ENCODE results near the gene MARK3. TPM values are rescaled to one million over a fixed set of nuclear protein-coding genes. Genes with fewer than 3 reads are reported as not detected.
"Not testable (repeated sequence)": the region's sequence is repeated elsewhere in the genome, so short reads cannot be mapped to it uniquely, and the experiment has no call there.

Gene MARK3
- total RNA-seq, 1 donor from 2014 or later = 146 TPM

DNA sequence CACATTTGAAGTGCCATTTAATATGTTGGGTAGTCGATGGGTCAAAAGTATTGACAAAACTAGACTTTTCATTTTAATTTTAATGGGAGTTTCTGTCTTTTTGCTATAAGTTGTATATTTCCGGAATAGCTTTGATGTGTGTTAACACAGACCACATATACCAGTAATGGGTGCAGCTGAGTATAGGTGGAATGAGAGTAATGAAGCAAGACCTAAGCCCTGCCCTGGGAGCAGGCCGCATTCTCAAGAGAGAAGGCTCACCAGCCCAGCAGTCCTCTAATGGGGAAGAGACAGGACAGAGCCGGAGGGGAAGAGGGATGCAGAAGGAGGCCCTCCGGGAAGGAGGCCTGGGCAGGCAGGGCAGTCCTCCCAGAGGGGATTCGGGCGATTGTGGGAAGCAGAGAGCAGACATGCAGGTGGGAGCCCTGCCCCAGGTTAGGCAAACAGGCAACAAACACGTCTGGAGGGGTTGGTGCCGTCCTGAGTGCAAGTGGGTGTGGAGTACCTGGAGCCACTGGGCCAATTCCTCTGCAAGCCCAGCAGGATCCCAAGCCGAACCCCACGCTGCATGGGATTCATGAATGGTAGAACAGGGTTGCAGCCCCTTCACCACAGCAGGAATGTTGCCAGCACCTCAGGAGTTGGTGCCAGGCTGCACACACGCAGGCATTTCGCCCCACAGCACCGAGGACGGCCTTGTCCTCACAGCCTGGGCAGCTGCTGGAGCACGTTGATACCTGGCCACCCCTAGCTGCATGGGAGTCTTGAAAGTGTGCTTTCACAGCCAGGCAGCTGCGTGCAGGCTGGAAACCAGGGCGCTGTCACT is 129.6 kb downstream of the MARK3 start:
- DNase-seq = no peak

DNA sequence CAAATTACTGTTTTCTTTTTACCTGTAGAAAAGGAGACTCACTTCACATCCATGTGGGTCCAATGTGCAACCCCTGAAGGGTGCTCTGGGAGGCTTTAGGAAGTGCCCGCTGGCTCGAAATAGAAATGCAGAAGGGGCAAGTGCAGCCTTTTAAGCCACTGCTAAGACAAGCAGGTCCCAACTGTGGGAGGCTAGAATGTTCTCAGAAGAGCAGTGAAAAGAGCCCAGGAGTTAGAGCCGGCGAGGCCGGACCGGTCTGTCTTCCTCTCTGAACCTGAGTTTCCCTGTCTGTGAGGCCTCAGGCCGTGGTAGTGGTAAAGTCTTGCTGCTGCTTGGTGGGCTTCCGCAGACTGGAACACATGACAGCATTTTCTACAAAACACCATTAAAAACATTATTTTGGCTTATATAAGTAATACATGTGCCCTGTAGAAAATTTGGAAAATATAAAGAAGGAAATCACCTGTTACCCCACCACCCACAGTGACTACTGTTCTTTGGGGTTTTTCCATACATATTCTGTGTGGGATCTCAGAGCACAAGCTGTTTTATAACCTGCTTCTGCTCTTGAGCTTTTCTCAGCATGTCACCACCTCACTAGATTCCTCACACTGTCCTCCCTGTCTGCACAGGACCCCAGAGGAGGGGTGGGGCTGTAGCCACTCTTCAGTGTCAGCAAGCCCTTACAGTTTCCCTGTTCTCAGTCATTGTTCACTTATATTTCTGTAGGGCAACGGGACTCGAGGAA is 131.4 kb downstream of the MARK3 start:
- no peak for DNase-seq

DNA sequence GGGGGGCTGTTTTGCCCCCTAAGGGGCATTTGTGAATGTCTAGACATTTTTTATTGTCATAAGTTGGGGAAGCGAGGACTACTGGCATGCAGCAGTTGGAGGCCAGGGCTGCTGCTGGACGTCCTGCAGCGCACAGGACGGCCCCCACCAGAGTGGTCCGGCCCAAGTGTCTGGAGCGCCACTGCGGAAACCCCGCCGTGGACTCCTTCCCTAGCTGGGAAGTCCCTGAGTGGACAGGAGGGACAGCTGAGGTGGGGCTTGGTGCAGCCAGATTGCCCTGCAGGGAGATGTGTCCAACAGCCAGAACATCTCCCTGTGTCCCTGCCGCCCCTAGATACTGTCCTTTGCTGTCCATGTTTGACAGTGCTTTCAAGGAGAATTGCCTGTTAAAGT is 132.0 kb downstream of the MARK3 start:
- no peak for DNase-seq

DNA sequence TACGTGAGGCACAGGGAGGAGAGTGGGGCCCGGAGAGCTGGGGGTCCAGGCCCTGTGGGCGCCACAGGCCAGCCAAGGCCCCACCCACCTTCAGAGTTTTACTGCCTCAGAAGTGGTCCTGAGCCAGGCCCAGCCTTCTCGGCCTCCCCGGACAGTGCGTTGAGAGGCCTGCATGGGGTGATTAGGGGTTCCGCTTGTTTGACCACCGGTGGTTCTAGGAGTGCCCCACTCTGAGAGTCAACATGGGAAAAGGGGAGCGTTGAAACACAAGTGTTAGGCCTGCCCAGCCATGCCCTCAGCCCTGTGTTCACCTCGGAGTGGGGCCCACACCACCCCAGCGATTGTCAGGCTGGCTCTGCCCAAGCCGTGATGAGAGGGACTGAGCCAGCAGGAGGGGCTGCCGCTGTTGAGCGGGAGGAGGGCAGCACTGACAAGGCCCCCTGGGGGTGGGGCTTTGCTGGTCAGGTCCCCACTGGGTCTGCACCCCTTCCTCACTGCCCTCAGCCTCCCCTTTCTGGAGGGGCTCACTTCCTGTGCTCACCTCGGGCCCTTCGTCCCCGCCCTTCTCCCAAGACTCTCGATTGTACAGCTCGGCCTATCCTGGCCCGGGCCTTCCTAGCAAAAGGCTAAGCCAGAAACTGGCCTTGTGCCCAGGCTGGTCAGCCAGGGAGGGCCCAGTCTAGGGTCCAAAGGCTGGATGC is 132.7 kb downstream of the MARK3 start:
- DNase-seq = no peak

DNA sequence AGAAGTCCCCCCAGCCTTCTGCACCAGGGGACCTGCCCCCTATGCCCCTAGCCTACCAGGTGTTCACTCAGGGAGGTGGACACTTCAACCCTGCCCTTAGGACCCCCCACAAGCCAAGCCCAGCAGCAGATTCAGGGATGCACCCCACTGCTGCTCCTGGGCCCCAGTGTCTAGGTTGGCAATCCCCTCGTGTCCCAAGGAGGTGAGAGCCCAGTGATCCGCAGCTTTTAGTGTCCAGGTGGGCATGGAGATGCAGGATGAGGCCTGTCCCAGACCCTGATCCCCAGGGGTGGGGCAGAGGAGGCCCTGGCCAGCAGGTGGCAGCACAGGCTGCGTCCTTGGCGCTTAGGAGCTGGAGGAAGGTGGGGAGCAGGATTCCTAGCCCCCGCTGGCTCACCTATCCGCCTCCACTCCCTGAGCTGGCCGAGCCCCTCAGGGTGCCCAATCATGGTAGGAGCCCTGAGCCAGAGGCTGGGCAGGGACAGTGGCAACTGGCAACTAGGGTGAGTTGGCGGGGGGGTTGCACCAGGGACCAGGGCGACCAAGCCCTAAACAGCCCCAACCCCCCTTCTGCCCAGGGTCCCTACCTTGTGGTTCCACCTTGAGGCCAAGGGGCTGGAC is 133.3 kb downstream of the MARK3 start:
- DNase-seq = no peak

DNA sequence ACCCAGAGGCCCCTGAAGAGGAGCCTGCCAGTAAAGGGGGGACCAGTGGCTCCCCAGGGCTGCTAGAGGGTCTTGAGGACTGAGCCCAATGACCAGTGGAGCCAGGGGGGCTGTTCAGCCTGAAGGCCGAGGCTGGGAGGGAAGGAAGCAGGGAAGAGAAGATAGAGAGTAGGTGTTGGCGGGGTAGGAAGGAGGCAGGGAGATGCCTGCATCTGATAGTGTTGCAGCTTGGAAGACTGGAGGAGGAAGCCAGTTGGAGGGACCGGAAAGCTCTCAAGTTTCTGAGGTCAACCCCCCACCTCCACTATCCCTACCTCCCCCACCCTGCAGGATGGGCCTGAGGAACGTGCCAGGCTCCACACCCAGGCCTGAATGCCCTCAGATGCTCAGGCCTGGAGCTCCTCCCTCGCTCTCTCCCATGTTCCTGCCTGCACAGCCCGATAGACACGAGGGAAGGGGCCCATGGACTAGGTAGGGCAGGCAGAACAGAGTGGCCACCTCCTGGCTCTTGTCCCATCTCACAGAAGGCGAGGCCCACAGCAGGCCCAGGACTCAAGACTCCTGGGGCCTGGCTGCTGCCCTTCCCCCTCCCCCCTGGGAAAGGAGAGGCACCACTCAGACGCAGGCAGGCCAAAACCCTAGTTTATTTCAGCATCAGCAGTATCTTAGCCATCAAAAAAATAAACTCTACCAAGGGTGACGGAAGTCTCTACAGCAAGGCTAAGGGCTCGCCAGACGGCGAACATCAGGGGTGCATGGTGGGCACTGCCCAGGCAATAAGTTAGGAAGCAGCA is 134.0 kb downstream of the MARK3 start:
- no peak for DNase-seq

DNA sequence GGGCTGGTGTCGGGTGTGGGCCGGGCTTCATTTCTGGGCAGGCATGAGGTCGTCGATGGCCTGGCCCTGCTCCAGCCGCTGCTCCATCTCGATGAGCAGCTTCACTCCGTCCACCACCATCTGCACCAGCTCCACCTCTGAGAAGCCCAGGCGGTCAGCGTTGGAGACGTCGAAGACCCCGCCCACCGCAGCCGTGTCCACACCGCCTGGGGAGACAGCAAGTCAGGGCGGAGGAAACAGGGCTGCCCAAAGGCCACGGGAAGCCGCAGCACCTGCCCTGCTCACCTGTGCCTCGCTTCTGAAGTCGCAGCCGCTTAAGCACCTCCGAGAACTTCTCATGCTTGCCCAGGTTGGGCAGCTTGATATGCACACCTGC is 134.6 kb downstream of the MARK3 start:
- no peak for DNase-seq

DNA sequence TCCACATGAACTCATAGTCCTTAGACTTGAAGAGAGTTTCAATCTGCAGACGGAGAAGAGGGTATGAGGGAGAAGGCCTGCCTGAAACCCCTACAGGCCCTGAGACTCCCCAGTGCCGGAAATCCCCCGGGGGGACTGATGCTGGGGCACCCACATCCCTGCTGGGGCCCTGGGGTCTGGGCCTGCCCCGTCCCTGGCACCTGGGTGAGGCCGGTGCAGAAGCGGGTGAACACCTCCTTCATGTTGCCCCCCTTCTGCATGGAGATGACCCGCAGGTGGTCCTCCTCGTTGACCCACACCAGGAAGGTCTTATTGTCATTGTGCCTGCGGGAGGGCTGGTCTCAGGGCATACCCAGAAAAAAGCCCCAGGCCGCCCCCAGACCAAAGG is 135.0 kb downstream of the MARK3 start:
- no peak for DNase-seq

DNA sequence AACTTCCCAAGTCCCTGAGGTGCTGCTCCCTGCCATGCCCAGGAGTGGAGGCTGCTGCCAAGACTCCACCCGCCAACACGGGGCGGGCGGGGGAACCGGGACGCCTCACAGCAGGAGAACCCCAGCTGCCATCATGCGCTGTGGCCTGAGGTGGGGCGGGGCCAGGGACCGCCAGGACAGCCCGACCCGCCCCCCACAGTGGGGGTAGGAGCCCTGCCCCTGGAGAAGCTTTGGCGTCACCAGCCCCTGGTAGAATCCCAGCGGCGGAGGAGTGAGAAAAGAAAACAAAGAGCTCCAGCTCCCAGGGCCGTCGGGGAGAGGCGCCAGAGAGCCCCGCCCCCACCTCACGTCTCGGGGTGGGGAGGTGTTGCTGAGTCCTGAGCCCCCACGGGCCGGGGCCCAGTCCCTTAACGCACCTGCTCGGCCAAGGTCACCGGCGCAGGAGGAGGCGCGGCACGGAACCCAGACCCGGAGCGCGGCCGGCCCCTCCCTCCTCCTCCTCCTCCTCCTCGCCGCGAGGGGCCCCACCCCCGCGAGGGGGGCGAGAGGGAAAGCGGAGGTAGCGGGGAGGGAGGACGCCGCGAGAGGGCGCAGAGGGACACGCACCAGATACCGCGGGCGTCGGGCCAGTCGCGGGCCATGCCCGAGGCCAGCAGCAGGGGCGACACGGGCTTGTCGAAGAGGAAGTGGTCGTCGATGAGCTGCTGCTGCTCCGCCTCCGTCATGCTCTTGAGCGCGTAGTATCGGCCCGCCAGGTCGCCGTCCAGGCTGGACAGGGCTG is 135.6 kb downstream of the MARK3 start:
- no peak for DNase-seq

DNA sequence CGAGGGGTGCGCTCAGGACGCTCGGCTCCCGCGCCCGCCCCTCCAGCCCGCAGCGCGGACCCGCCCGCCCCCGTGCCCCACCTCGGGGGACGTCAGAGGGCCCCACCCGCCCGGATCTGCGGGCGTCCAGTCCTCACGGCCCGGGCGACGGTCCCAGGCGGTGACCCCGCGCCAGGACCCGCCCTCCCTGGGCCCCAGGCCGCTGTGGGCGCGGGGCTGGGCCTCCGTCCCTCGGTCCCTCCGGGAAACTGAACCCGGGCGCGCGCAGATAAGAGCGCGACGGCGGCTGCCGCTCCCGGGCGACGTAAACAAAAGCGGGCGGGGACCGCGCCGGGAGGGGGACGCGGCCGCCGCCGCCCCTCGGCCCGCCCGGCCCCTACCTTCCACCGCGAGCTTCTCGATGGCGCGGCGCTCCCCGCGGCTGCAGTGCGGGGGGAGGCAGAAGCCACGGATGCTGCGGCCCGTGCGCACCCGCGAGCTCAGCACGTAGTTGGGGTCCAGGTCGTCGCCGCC is 136.3 kb downstream of the MARK3 start:
- DNase-seq = no peak

DNA sequence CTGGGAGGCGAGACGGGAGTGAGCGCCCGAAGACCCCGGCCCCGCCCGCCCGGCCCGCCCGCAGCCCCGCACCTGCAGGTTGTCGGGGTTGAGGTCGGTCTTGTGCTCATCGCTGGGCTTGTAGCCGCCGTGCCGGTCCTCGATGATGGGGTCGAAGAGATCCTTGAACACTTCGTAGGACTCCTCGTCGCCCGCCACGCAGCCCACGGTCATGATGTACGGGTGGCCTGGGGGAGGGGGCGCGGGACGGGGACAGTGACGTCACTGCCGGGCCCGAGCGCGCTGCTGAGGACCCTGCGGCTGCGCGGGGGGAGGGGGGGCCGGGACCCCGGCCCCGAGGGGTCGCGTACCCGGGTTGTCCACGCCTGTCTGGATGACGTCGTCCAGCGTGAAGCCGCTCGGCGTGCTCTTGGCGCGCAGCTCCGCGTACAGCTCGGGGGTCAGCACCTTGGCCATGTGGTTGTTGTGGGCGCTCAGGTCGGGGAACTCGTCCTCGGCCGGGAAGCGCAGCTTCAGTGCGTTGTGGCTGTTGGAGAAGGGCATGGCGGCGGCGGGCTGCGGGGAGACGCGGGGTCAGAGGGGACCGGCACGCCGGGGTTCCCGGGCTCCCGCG is 136.8 kb downstream of the MARK3 start:
- DNase-seq = no peak

DNA sequence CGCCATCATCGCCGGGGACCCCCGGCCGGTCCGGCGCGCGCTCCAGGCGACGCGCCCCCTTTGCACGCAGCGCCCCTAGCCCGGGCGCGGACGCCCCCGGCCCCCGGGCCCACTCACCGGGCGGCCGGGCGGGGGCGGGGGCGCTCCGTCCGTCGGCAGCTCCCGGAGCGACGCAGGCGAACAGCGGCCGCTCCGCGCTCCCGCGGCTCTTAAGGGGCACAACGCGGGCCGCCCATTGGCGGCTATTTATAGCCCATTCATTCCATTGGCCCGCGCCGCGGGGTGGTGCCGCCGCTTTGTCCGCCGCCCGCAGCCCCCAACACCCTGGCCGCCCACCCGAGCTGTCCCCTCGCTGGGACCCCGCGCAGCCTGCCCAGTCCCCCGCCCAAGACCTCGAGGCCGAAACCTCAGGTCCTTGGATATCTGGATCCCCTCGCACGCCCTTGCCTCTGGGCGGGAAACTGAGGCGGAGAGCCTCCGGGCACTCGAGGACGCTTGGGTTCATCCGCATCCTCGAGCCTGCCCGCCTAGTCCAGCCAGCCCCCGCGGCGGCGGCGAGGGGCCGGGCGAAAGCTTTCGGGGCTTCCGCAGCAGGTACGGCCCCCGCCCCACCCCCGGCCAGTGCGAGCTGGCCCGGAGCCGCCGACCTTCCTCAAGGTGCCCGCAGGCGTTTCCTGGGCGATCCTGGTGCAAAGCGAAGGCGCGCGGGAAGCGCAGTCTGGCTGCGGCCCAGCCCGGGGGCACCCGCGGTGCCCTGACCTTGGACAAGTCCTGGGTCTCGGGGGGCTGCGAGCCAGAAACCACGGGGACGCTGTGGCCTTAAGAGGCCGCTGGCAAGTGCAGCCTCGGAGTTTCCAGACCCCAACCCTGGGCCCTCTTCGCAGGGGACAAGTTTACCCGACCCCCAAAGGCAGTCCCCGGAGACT is 137.7 kb downstream of the MARK3 start, which contains the start of gene CKB:
TSS of gene CKB (minus strand) at position 182 of the 926 bp plus-strand sequence. CDS start 337 bp downstream, outside the sequence.
- peak; percentile 43 for DNase-seq

DNA sequence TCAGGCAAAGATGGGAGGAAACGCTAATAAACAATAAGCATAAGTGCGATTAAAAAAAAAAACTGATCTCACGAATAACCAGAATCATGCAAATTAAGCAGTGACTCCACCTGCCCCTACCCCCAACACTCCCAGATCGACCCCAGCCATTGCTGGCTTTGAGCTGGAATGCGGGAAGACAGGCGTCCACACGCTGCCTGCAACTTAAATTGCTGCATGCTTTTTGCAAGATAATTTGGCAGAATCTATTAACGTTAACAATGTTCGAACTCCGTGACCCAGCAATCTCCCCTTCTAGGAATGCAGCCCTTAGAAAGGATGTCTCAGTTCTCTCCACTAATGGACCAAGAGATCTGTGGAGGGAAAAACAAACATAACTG is 138.3 kb downstream of the MARK3 start:
- DNase-seq = no peak

DNA sequence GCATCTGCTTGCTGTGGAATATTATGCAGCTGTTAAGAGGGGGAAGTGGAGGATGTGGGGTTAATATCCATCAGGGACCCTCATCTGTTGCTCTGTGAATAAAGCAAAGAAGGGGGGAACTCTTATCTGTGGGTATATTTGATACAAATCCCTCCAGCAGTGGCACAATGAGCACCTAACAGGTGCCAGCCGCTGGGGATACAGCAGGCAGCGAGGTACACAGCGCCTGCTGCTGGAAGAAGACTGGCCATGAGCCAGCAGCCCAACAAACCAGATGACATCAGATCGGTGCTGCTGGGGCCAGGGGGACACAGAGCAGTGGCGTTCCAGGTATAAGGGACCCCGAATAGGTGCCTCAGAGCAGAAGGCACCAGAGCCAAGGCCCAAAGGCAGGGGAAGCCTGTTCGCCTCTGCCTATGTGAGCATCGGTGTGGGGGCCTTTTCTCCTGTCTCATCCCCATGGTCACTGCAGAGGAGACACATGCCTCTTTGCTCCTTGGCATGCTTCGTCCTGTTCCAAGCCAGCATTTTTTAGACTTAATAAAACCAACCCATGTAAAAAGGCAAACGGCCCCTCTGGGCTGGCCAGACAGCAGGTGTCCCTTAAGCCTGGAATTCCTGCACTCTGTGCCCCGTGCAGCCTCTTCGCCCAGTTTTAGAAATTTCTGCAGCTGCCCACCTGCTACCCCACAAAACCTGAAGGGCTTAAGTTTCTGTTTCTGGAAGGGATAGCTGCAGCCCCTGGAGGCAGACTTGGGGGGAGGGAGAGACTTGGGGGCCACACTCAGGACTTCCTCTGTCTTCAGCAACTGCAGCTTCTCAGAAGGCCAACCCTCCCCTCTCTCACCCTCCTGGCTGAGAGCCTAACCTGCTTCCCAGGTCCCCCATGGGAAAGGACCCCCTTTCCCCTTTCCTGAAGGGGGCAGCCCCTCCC is 139.1 kb downstream of the MARK3 start:
- DNase-seq = no peak

DNA sequence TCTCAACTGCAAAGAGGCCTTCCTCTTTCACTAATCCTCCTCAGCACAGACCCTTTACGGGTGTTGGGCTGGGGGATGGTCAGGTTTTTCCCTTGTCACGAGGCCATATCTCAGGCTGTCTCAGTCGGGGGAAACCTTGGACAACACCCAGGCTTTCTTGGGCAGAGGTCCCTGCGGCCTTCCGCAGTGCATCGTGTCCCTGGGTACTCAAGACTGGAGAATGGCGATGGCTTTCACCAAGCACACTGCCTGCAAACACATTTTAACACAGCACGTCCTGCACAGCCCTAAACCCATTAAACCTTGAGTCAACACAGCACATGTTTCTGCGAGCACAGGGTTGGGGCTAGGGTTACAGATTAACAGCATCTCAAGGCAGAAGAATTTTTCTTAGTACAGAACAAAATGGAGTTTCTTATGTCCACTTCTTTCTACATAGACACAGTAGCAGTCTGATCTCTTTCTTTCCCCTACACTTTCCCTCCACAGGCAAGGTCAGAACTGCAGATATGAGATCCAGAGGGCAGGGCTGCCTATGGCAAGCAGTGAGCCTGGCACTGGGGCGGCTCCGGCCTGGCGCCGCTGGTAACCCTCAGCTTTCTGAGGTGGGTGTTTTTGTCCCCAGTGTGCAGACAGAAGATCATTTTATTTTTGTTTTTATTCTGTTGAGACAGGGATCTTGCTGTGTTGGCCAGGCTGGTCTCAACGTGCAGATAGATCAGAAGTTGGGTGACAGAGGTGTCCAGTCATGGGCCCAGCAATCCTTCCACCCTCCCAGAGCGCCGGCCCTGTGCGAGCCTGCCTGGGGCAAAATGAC is 140.4 kb downstream of the MARK3 start:
- DNase-seq = not testable (repeated sequence)

DNA sequence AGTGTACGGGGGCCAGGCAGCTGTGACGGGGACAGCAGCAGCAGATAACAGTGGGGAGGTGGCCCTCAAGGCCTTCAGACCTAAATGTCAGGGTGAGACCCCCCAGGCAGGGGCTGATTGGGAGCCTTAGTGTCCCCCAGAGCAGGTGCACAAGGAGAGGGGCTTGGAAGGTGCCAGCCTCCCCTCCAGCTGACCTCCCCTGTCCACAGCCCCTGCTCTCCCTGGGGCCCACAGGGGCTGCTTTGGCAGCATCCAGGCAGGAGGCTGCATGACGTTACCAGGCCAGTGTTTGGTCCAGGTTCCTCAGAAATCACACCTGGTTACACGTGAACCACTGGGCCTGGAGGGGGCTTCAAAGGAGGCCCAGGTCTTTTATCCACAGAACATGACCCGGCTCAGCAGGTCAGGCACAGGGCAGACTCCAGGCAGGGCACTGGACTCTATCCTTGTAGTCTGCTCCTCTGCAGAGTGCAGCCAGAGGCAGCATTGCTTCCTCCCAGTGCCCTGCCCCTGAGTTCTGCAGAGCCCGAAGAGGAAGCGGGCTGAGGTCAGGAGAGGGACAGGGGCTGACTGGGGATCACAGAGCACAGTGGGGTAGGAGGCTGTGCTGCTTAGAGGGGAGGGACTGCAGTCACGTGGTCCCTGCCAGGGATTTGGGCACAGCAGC is 141.2 kb downstream of the MARK3 start:
- no peak for DNase-seq

DNA sequence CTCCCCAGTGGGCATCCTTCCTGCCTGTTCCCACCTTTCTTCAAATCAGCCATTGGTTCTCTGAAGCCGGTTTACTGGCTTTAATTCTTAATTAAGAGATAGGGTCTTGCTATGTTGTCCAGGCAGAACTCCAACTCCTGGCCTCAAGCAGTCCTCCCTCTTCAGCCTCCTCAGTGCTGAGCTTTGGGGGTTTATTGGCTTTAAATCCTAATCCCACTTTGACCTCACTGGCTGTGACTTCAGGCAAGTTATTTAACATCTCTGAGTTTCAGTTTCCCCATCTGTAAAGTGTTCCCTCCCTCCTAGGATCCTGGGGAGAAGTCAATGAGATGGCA is 141.7 kb downstream of the MARK3 start:
- DNase-seq = no peak

Measured in occipital lobe (tissue), 2 donors.